ENCODE measurements around the gene F3. TPM values are rescaled to one million over a fixed set of nuclear protein-coding genes. Genes with fewer than 3 reads are reported as not detected.

F3 gene
- total RNA-seq, 1 experiment from 2014 or later = 7.8 TPM

- Mint-ChIP-seq H3K36me3 (peaks cover 19% of the 10 kb centered on the region), H3K9me3 (peaks cover 40% of the 10 kb centered on the region), H3K4me1 (peaks cover 7% of the 10 kb centered on the region), H3K4me3 (no peak overlapping the region), H3K27me3 (ENCODE audit: low read depth) (no peaks in the 10 kb centered on the region), H3K27ac (no peak overlapping the region)
- DNase-seq (ENCODE audit: low spot score) = no peak
- POLR2A ChIA-PET = interaction anchor here (2.3 kb wide), 1 partner anchor 10 kb away, joined by 7 read pairs; no protein-coding TSS in a partner anchor
- no peak for TF ChIP-seq NR3C1 (CRISPR knock-in tag; conservative IDR thresholded peaks at IDR 0.05; ENCODE audit: low read depth)
- no peak for TF ChIP-seq ZNF219 (CRISPR knock-in tag; IDR thresholded peaks at IDR 0.05; ENCODE audit: borderline replicate concordance)
- no peak for TF ChIP-seq TP53 (CRISPR knock-in tag; IDR thresholded peaks at IDR 0.05)
- no peak for TF ChIP-seq SP1 (CRISPR knock-in tag; conservative IDR thresholded peaks at IDR 0.05)
- no peak for TF ChIP-seq GABPB1 (CRISPR knock-in tag; IDR thresholded peaks at IDR 0.05)
- TF ChIP-seq ZBTB43 (CRISPR knock-in tag; IDR thresholded peaks at IDR 0.05) = no peak
- TF ChIP-seq, protein P1, sequence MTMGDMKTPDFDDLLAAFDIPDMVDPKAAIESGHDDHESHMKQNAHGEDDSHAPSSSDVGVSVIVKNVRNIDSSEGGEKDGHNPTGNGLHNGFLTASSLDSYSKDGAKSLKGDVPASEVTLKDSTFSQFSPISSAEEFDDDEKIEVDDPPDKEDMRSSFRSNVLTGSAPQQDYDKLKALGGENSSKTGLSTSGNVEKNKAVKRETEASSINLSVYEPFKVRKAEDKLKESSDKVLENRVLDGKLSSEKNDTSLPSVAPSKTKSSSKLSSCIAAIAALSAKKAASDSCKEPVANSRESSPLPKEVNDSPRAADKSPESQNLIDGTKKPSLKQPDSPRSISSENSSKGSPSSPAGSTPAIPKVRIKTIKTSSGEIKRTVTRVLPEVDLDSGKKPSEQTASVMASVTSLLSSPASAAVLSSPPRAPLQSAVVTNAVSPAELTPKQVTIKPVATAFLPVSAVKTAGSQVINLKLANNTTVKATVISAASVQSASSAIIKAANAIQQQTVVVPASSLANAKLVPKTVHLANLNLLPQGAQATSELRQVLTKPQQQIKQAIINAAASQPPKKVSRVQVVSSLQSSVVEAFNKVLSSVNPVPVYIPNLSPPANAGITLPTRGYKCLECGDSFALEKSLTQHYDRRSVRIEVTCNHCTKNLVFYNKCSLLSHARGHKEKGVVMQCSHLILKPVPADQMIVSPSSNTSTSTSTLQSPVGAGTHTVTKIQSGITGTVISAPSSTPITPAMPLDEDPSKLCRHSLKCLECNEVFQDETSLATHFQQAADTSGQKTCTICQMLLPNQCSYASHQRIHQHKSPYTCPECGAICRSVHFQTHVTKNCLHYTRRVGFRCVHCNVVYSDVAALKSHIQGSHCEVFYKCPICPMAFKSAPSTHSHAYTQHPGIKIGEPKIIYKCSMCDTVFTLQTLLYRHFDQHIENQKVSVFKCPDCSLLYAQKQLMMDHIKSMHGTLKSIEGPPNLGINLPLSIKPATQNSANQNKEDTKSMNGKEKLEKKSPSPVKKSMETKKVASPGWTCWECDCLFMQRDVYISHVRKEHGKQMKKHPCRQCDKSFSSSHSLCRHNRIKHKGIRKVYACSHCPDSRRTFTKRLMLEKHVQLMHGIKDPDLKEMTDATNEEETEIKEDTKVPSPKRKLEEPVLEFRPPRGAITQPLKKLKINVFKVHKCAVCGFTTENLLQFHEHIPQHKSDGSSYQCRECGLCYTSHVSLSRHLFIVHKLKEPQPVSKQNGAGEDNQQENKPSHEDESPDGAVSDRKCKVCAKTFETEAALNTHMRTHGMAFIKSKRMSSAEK (CRISPR knock-in tag; IDR thresholded peaks at IDR 0.05; ENCODE audit: borderline replicate concordance) = no peak
- TF ChIP-seq, protein P2, sequence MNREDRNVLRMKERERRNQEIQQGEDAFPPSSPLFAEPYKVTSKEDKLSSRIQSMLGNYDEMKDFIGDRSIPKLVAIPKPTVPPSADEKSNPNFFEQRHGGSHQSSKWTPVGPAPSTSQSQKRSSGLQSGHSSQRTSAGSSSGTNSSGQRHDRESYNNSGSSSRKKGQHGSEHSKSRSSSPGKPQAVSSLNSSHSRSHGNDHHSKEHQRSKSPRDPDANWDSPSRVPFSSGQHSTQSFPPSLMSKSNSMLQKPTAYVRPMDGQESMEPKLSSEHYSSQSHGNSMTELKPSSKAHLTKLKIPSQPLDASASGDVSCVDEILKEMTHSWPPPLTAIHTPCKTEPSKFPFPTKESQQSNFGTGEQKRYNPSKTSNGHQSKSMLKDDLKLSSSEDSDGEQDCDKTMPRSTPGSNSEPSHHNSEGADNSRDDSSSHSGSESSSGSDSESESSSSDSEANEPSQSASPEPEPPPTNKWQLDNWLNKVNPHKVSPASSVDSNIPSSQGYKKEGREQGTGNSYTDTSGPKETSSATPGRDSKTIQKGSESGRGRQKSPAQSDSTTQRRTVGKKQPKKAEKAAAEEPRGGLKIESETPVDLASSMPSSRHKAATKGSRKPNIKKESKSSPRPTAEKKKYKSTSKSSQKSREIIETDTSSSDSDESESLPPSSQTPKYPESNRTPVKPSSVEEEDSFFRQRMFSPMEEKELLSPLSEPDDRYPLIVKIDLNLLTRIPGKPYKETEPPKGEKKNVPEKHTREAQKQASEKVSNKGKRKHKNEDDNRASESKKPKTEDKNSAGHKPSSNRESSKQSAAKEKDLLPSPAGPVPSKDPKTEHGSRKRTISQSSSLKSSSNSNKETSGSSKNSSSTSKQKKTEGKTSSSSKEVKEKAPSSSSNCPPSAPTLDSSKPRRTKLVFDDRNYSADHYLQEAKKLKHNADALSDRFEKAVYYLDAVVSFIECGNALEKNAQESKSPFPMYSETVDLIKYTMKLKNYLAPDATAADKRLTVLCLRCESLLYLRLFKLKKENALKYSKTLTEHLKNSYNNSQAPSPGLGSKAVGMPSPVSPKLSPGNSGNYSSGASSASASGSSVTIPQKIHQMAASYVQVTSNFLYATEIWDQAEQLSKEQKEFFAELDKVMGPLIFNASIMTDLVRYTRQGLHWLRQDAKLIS (CRISPR knock-in tag; IDR thresholded peaks at IDR 0.05; ENCODE audit: borderline replicate concordance) = no peak
- TF ChIP-seq, protein P3, sequence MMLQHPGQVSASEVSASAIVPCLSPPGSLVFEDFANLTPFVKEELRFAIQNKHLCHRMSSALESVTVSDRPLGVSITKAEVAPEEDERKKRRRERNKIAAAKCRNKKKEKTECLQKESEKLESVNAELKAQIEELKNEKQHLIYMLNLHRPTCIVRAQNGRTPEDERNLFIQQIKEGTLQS (CRISPR knock-in tag; conservative IDR thresholded peaks at IDR 0.05) = no peak
- no peak for TF ChIP-seq EMX1 (CRISPR knock-in tag; IDR thresholded peaks at IDR 0.05)
- TF ChIP-seq, protein P4, sequence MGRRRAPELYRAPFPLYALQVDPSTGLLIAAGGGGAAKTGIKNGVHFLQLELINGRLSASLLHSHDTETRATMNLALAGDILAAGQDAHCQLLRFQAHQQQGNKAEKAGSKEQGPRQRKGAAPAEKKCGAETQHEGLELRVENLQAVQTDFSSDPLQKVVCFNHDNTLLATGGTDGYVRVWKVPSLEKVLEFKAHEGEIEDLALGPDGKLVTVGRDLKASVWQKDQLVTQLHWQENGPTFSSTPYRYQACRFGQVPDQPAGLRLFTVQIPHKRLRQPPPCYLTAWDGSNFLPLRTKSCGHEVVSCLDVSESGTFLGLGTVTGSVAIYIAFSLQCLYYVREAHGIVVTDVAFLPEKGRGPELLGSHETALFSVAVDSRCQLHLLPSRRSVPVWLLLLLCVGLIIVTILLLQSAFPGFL (CRISPR knock-in tag; IDR thresholded peaks at IDR 0.05; ENCODE audit: borderline replicate concordance) = no peak
- no peak for ATAC-seq
- CTCF ChIA-PET = no interaction called here
These were observed 41.0 kb upstream of the F3 start for GRCh38 chr1:94582565-94582964.

DNA sequence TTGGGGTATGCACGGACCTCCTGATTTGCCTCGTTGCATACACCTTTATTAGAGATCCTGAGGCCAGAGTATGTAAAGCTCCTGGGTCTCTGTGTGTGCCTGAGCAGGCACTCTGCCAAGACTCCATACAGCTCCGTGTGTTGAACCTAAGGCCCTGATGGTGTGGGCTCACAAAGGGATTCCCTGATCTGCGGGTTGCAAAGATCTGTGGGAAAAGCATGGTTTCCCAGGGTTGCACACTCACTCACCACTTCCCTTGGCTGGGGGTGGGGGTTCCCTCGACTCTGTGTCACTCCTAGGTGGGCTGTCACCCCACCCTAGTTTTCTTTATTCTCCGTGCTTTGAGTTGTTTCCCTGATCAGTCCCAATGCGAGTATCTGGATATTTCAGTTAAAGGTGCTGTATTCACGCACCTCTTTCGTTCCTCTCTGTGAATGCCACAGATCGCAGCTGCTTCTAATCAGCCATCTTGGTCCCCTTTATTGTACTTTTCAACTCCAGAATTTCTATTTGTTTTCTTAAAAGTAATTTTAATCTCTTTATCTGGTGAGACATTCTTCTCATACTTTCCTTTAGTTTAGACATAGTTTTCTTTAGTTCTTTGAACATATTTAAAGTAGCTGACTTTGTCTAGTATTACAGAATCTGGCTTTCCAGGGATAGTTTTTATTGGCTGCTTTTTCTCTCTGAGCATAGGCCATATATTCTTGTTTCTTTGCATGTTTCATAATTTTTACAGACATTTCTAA, 39.0 kb upstream of the F3 start:
- TF ChIP-seq MXD4 (CRISPR knock-in tag; IDR thresholded peaks at IDR 0.05; ENCODE audit: borderline replicate concordance) (no peak), ZNF396 (CRISPR knock-in tag; IDR thresholded peaks at IDR 0.05; ENCODE audit: borderline replicate concordance) (no peak), CBFB (CRISPR knock-in tag; IDR thresholded peaks at IDR 0.05; ENCODE audit: low read depth) (no peak)
- Mint-ChIP-seq H3K27ac (no peak overlapping the region), H3K36me3 (peaks cover 28% of the 10 kb centered on the region), H3K9me3 (peaks cover 49% of the 10 kb centered on the region), H3K4me1 (peaks cover 7% of the 10 kb centered on the region), H3K27me3 (ENCODE audit: low read depth) (peaks cover 3% of the 10 kb centered on the region; the same call in 1 of the 2 replicates), H3K4me3 (no peak overlapping the region)
- POLR2A ChIA-PET = no interaction called here
- CTCF ChIA-PET = interaction anchor here (0.9 kb wide), 1 partner anchor 13 kb away, joined by 3 read pairs; no protein-coding TSS in a partner anchor
- peak; percentile 24 for ATAC-seq
- DNase-seq (ENCODE audit: low spot score) = no peak

Measured in WTC11 (cell line).